Spleen (tissue), 11 donors: Measurements from ENCODE around the gene LRRC26. TPM values are rescaled to one million over a fixed set of nuclear protein-coding genes. Genes with fewer than 3 reads are reported as not detected.

Experiments used
- DNase-seq: peaks from one replicate; pipeline ENCODE4 v3.0.0-alpha.2; 2020
- H3K27ac ChIP-seq, 8 donors: fragments of 200-600 bp; sonication (generic) in 7 of 8; 1 replicate in 4 of 8; 2 replicates in 4 of 8; pipeline versions ENCODE4 v1.5.0 to v1.8.0; 2016 to 2021; ENCODE audit warnings: inconsistent platforms in 4 of 8, mild to moderate bottlenecking in 4 of 8, moderate library complexity in 1 of 8
- H3K27me3 ChIP-seq, 7 donors: fragments of 200-600 bp; sonication (generic) in 6 of 7; replicated peaks in 1 of 7; 1 replicate in 4 of 7; 2 replicates in 3 of 7; pipeline versions ENCODE4 v1.5.0 to v1.8.0; 2016 to 2021; ENCODE audit warnings: inconsistent platforms in 3 of 7, mild to moderate bottlenecking in 1 of 7
- H3K36me3 ChIP-seq, 6 donors: fragments of 200-600 bp; sonication (generic) in 5 of 6; 1 replicate in 4 of 6; 2 replicates in 2 of 6; pipeline versions ENCODE4 v1.5.0 to v1.8.0; 2016 to 2021; ENCODE audit warnings: inconsistent platforms in 2 of 6
- H3K4me1 ChIP-seq, 6 donors: fragments of 200-600 bp; sonication (generic) in 5 of 6; 1 replicate in 3 of 6; 2 replicates in 3 of 6; pipeline versions ENCODE4 v1.5.0 to v1.8.0; 2016 to 2021; ENCODE audit warnings: inconsistent platforms in 3 of 6
- H3K4me3 ChIP-seq, 8 donors: fragments of 200-600 bp; sonication (generic) in 7 of 8; 1 replicate in 4 of 8; 2 replicates in 4 of 8; pipeline versions ENCODE4 v1.5.0 to v1.8.0; 2016 to 2021; ENCODE audit warnings: inconsistent platforms in 4 of 8, mild to moderate bottlenecking in 4 of 8, moderate library complexity in 2 of 8
- H3K9me3 ChIP-seq, 8 donors: fragments of 200-600 bp; sonication (generic) in 7 of 8; 1 replicate in 4 of 8; 2 replicates in 4 of 8; pipeline versions ENCODE4 v1.5.0 to v1.8.0; 2016 to 2021; ENCODE audit warnings: inconsistent platforms in 4 of 8
- POLR2A ChIP-seq, 3 donors: fragments of 450-650 bp; IDR thresholded peaks; one replicate each; pipeline ENCODE4 v1.5.1; 2017; ENCODE audit warnings: antibody characterized with exemption in 3 of 3, mild to moderate bottlenecking in 1 of 3
- POLR2AphosphoS5 ChIP-seq, 3 donors: sonication (generic); formaldehyde crosslinking; IDR thresholded peaks; one replicate each; pipeline ENCODE4 v1.5.1; 2017; ENCODE audit warnings: antibody characterized with exemption in 3 of 3
- WGBS, 5 donors: extraction: QIAGEN DNeasy Blood & Tissue Kit in 3 of 5; methylation state at CpG; one replicate each; pipeline versions ENCODE4 v1.1.5 to v1.1.7; 2013 to 2018; 5-methylcytosine and 5-hydroxymethylcytosine counted together
- intact Hi-C: fragments of 100-400 bp; cut with DNase I; formaldehyde crosslinking; loops from one replicate; pipeline ENCODE4 v1.15.0; 2023; ENCODE audit warnings: low total_unique reads
- polyA plus RNA-seq, 3 donors: library from polyadenylated mRNA; stranded (reverse); fragments of 200-250 nt; gene quantifications; one replicate each; pipeline ENCODE4 v1.2.1, GENCODE V29; 2013
- total RNA-seq, 7 donors: library from RNA; depleted of rRNA in 3 of 7; stranded (reverse); fragments of >200 nt in 3 of 7; fragmentation: NEBNext Ultra II Directional in 4 of 7; extraction: Animal tissue kit (Norgen Biotek cat#: 25700) in 4 of 7; gene quantifications; one replicate each; pipeline versions ENCODE4 v1.1.0 to v1.2.1, GENCODE V29; 2016 to 2021
- TF ChIP-seq, protein P1 (sequence below), 11 experiments: fragments of 200-600 bp in 7 of 11; fragments of 450-650 bp in 4 of 11; sonication (generic) in 4 of 11; IDR thresholded peaks in 8 of 11; conservative IDR thresholded peaks in 3 of 11; 1 replicate in 7 of 11; 2 replicates in 4 of 11; pipeline versions ENCODE4 v1.4.0 to v1.8.0; 2016 to 2021; ENCODE audit warnings: antibody characterized with exemption in 11 of 11, inconsistent platforms in 4 of 11, mild to moderate bottlenecking in 1 of 11
- donor health status: healthy with polysubstance abuse.
- donor health status: DM: no; HTN: no; CAD: no; lungs with moderate emphysema.
- donor health status: DM: no; HTN: no; CAD: no.
- donor health status: Bipolar disorder and iron deficiency.
- donor health status: healthy.
- donor health status: DM: no; HTN: no; CAD: no.
- donor health status: DM: yes; HTN: yes; CAD: no.

Gene LRRC26
- total and polyA plus RNA-seq, 10 donors: 0.06 to 0.60 (median 0.28) TPM; not detected in 7

GRCh38 chr9:137217276-137218211, 47.7 kb upstream of the LRRC26 start:
- WGBS, 5 donors: 72 to 79% (median 74%) methylated on average over 34 to 36 of the region's 36 CpGs
- DNase-seq: no peak
- intact Hi-C loops: no loop called here
- Histone ChIP-seq H3K27me3 (peaks cover 0 to 14% (median 4%) of the 10 kb centered on the region in 7 donors), H3K9me3 (no peaks in the 10 kb centered on the region), H3K4me1 (peaks cover 3 to 49% (median 27%) of the 10 kb centered on the region in 6 donors), H3K36me3 (peaks cover 0 to 55% (median 13%) of the 10 kb centered on the region in 6 donors), H3K27ac (peak overlapping the region in 3 of 8 donors; percentile 16 to 47 (median 26)), H3K4me3 (peak overlapping the region in 2 of 8 donors; percentile 13 to 50)
- TF ChIP-seq POLR2AphosphoS5 (IDR thresholded peaks at IDR 0.05): peak in 1 of 3 donors; percentile 25
- TF ChIP-seq, protein P1, sequence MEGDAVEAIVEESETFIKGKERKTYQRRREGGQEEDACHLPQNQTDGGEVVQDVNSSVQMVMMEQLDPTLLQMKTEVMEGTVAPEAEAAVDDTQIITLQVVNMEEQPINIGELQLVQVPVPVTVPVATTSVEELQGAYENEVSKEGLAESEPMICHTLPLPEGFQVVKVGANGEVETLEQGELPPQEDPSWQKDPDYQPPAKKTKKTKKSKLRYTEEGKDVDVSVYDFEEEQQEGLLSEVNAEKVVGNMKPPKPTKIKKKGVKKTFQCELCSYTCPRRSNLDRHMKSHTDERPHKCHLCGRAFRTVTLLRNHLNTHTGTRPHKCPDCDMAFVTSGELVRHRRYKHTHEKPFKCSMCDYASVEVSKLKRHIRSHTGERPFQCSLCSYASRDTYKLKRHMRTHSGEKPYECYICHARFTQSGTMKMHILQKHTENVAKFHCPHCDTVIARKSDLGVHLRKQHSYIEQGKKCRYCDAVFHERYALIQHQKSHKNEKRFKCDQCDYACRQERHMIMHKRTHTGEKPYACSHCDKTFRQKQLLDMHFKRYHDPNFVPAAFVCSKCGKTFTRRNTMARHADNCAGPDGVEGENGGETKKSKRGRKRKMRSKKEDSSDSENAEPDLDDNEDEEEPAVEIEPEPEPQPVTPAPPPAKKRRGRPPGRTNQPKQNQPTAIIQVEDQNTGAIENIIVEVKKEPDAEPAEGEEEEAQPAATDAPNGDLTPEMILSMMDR (IDR thresholded peaks at IDR 0.05 in 8 of 11, conservative IDR thresholded peaks at IDR 0.05 in 3 of 11): no peak

- peaks cover 0 to 62% (median 13%) of the 10 kb centered on the region in 6 donors for H3K36me3 ChIP-seq
- H3K4me1 ChIP-seq: peaks cover 0 to 40% (median 19%) of the 10 kb centered on the region in 6 donors
- DNase-seq: no peak
- H3K27me3 ChIP-seq: peaks cover 0 to 4% (median 0%) of the 10 kb centered on the region in 7 donors
- no peak overlapping the region for H3K27ac ChIP-seq
- H3K4me3 ChIP-seq: no peak overlapping the region
- H3K9me3 ChIP-seq: no peaks in the 10 kb centered on the region
- TF ChIP-seq, protein P1 (IDR thresholded peaks at IDR 0.05 in 8 of 11, conservative IDR thresholded peaks at IDR 0.05 in 3 of 11): no peak
- TF ChIP-seq POLR2AphosphoS5 (IDR thresholded peaks at IDR 0.05): peak in 2 of 3 donors; percentile 14 to 31
- intact Hi-C loops: no loop called here
- WGBS, 5 donors: 89 to 96% (median 92%) methylated on average over 11 to 30 of the region's 30 CpGs
These were observed 46.5 kb upstream of the LRRC26 start for GRCh38 chr9:137216188-137216965.

DNA sequence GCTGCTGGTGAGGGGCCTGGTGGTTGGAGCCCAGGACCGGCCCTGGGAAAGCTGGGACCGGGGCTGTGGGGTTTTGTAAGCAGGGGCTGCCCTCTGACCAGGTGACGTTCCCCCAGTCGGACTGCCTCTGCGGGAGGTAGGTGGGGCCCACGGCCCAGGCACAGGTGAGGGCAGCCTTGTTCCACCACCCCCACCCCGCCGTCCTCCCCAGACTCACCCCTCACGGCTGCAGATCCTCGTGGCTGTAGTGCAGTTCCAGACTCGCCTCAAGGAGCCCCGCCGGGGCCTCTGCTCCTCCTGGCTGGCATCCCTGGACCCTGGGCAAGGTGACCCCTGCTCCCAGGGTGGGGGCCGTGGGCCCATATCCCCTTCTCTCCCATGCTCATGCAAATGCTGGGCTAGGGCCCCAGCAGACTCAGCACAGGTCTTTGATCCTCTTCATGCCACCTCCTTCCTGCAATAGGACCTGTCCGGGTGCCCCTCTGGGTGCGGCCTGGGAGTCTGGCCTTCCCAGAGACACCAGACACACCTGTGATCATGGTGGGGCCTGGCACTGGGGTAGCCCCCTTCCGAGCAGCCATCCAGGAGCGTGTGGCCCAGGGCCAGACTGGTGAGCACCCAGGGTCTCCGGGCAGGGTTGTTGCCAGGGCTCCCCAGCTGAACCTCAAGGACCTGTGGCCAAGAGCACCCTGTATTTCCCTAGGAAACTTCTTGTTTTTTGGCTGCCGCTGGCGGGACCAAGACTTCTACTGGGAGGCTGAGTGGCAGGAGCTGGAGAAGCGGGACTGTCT, 45.5 kb upstream of the LRRC26 start:
- H3K27ac ChIP-seq: no peak overlapping the region
- WGBS, 5 donors: 92 to 98% (median 94%) methylated on average over 13 to 22 of the region's 22 CpGs
- peaks cover 0 to 71% (median 16%) of the 10 kb centered on the region in 6 donors for H3K36me3 ChIP-seq
- no peak overlapping the region for H3K4me3 ChIP-seq
- DNase-seq: no peak
- TF ChIP-seq, protein P1 (IDR thresholded peaks at IDR 0.05 in 8 of 11, conservative IDR thresholded peaks at IDR 0.05 in 3 of 11): no peak
- no peak for TF ChIP-seq POLR2AphosphoS5 (IDR thresholded peaks at IDR 0.05)
- no peak for TF ChIP-seq POLR2A (IDR thresholded peaks at IDR 0.05)
- H3K27me3 ChIP-seq: no peaks in the 10 kb centered on the region
- no peaks in the 10 kb centered on the region for H3K9me3 ChIP-seq
- intact Hi-C loops: no loop called here
- peaks cover 0 to 34% (median 18%) of the 10 kb centered on the region in 6 donors for H3K4me1 ChIP-seq
